Umbilical cord (tissue), 2 donors: ENCODE data around the gene OR10H4. TPM values are rescaled to one million over a fixed set of nuclear protein-coding genes. Genes with fewer than 3 reads are reported as not detected.
"Not testable (repeated sequence)": the region's sequence is repeated elsewhere in the genome, so short reads cannot be mapped to it uniquely, and the experiment has no call there.

Experiments used
- DNase-seq: peaks from one replicate; pipeline ENCODE4 v3.0.0-alpha.2; 2015; ENCODE audit warnings: low spot score
- total RNA-seq: library from RNA; depleted of rRNA; stranded (reverse); fragments of >200 nt; gene quantifications from one replicate; pipeline ENCODE4 v1.2.3, GENCODE V29; 2014; ENCODE audit warnings: low replicate concordance; ENCODE audit not compliant: insufficient read depth

OR10H4 gene
- total RNA-seq, 1 donor from 2014 or later = 0.96 TPM

DNA sequence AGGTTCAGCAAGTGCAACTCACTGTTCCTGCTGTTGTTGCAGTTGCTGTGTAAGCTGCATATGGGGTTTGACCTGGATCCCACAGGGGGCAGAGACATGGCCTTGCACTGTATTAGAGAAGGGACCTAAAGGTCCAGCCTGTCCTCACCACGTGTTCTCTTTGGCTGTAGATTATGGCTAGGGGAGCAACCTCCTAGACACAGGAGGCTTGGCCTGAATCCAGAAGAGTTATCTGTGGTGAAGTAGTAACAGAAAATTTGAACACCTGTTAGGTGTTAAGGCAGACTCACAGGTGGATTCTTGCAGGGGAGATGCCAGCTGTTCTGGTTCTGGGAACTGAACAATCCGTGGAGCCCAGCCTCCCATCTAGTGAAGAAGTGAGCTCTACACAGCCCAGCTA, 11.0 kb upstream of the OR10H4 start:
- no peak for DNase-seq

DNA sequence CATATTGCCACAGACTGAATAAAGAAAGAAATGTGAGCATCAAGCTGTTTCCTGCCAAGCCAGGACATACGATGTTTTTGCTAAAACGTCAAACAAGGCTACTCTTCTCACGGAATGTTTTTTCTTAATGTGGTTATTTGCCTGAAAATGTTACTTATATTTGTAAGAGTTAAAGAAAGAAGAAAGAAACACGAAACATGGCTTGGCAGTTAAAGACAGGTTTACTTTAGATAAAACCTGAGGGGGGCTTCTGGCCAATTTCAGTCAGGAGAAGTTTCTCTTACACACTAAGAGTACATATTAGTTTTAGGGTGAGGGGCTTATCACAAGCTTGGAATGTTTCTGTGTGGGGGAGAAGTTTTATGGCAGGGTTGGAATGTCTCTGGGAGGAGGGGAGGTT, 4.4 kb upstream of the OR10H4 start:
- DNase-seq = no peak

DNA sequence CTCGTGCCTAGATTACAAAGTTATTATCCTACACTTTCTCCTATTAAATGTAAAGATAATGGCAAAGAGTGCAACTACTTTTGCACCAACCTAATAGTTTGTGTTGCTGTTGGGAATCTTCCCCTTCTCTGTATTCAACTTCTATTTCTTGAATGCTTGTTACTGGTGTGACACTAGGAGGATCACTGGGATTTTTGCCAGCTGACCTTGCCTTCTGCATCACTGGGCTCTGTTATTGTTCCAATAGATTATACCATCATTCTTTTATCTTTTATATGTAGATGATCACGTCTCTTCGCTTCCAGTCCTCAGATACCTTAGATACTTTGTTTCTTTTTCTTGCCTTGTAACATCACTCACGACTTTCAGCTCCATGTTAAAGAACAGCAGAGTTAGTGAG, 3.5 kb upstream of the OR10H4 start:
- DNase-seq = no peak

DNA sequence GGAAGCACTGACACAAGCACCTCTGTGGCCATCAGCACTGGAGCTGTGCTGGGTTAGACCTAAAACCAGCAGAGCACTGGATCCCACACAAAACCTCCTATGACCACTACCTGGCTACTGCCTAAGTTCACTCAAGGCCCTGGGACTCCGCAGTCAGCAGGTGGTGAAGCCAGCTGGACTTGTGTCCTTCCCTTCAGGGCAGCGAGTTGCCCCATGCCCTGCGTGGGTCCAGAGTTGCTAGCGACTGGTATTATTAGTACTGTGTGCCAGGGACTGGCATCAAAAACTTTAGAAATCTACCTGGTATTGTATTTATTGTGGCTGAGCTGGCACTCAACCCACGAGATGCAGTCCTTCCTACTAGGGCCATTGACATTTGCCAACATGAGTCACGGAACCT, 6.0 kb downstream of the OR10H4 start:
- DNase-seq = no peak

DNA sequence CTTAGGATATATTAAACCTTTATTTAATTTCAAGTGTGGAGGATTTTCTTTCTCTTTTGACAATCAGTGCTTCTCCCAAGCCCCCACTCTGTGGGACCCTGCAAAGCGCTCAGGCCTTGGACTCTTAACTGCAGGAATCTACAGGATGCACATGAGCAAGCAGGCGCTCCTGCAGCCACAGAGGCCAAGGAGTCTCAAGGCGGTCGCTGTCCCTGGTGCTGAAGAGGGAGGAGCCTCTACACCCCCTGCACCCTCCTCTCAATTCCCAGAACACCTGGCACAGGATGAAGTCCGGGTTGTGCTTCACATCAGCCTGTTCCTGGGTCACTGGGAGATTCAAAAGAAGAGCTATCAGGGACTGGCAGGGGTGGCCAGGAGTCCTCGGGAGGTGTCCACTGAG, 13.5 kb downstream of the OR10H4 start:
- DNase-seq = no peak

DNA sequence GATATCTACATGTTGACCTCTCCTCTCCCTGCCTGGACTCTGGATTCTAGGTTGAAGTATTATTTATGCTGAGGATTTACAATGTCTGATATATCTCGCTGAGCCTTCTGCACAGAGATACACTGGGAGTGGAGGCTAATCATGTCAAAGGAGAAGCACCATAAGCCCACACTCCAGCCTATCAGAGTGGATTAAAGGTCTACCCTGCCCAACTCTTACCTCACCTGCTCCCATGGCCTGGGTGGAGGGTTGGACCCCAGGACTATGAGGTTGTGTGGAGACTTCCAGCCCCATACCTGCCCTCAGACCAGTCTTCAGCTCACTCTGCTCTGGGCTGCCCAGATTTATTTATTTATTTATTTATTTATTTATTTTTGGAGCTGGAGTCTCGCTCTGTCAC, 15.4 kb downstream of the OR10H4 start:
- no peak for DNase-seq

DNA sequence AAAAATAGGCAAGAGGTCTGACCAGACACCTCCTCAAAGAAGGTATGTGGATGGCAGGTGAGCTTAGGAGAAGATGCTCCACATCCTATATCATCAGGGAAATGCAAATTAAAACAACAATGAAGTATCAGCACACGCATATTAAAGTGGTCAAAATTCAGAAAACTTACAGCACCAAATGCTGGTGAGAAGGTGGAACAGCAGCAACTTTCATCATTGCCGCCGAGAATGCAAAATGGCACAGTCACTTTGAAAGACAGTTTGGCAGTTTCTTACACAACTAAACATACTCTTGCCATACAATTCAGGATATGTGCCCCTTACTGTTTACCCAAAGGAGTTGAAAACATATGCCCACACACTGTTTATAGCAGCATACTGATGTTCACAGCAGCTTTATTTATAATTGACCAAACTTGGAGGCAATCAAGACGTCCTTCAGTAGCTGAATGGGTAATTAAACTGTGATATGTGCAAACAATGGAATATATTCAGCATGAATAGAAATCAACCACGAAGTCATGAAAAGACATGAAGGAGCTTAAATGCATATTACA, 22.5 kb downstream of the OR10H4 start:
- no peak for DNase-seq

DNA sequence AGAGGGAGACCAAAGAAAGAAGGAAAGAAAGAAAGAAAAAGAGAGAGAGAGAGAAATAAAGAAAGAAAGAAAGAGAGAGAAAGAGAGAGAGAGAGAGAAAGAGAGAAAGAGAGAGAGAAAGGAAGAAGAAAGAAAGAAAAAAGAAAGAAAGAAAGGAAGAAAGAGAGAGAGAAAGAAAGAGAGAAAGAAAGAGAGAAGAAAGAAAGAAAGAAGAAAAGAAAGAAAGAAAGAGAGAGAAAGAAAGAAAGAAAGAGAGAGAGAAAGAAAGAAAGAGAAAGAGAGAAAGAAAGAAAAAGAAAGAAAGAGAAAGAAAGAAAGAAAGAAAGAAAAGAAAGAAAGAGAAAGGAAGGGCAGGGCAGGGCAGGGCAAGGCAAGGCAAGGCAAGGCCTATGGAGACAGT, 23.2 kb downstream of the OR10H4 start:
- DNase-seq = not testable (repeated sequence)

DNA sequence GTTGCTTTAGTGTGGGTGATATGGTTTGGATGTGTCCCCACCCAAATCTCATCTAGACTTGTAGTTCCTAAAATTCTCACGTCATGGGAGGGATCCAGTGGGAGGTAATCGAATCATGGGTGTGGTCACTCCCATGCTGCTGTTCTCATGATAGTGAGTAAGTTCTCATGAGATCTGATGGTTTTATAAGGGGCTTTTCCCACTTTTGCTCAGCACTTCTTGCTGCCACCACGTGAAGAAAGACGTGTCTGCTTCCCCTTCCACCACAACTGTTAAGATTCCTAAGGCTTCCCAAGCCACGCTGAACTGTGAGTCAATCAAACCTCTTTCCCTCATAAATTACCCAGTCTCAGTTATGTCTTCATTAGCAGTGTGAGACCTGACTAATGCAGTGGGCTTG, 26.0 kb downstream of the OR10H4 start:
- DNase-seq = no peak

DNA sequence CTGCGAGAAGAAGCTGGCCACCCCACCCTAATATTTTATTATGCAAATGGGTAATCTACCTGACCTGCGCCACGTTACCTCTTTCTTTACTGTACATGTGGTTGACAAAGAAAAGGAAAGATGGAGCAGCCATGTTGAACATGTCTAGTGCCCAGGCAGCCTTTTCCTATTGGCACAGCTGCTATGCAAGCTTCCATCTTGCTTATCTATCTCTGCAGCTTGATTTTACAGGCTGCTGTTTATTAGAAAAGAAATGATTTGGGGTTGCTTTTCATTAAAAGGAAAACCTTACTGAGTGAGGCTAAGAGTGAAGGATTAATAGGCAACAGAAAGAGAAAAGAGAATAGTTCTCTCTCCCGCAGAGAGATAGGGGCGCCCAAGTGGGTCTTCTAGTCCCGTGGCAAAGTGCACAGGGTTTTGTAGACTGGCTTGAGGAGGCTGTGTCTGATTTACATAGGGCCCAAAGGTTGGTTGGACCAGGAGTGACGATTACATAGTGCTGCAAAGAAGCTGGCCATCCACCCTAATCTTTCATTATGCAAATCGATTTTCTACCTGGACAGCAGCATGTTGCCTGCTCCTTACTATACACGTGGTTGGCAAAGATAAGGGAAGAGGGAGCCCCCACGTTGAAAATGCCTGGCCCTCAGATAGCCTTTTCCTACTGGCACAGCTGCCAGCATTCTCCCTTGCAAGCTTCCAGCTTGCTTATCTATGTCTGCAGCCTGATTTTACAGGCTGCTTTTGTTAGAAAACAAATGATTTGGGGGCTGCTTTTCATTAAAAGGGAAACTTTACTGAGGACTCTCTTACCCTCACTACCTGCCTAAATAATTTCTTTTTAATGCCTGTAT, 28.3 kb downstream of the OR10H4 start:
- DNase-seq = no peak

DNA sequence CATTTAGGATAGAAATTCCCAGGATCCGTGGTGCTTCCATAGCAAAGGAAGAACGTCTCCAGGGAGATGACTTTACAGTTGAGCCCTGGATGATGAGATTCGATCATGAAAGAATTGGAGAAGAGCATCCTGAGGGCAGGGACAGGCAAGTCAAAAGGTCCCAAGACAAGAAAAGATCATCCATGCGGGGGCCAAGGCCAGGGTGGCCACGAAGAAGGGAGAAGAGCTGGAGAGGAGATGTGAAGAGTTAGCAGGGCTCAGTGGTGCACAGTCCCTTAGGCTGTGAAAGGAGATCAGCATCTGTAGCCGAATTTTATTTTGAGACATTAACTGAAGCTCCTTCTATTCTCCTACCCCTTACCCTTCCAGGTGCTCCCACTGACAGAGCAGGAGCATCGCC, 28.9 kb downstream of the OR10H4 start:
- no peak for DNase-seq

DNA sequence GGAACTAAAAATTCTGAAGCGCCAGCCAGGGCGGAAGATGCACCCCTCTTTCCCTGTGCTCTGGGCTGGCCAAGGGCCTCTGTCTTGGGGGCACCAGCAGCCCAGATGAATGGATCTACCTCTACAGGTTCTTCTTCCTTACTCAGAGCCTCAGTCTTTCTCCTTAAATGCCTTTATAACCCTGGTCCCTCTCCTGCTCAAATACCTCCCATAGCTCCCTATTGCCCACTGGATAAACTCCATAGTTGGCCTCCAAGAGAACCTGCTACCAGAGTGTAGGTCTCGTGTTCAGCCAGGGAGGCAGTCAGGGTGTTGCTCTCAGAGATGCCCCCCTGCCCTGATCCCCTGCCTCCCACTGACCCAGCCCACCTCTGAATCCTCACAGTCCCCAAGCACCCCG, 30.5 kb downstream of the OR10H4 start:
- DNase-seq = no peak

DNA sequence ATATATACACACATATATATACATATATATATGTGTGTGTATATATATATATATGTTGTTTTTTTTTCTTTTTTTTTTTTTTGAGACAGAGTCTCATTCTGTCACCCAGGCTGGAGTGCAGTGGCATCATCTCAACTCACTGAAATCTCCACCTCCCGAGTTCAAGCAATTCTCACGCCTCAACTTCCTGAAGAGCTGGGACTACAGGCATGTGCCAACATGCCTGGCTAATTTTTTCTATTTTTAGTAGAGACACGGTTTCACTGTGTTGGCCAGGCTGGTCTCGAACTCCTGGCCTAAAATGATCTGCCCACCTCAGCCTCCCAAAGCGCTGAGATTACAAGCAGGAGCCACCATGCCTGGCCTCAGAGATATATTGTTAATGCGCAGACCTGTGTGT, 37.0 kb downstream of the OR10H4 start:
- not testable (repeated sequence) for DNase-seq

DNA sequence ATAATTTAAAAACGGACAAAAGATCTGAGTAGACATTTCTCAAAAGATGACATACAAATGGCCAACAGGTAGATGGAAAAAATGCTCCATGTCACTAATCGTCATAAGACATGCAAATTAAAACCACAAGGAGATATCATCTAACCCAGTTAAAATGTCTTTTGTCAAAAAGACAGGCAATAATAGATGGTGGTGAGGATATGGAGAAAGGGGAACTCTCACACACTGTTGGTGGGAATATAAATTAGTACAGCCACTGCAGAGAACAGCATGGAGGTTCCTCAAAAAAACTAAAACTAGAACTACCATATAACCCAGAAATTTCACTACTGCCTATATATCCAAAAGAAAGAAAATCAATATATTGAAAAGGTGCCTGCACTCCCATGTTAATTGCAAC, 37.9 kb downstream of the OR10H4 start:
- no peak for DNase-seq

DNA sequence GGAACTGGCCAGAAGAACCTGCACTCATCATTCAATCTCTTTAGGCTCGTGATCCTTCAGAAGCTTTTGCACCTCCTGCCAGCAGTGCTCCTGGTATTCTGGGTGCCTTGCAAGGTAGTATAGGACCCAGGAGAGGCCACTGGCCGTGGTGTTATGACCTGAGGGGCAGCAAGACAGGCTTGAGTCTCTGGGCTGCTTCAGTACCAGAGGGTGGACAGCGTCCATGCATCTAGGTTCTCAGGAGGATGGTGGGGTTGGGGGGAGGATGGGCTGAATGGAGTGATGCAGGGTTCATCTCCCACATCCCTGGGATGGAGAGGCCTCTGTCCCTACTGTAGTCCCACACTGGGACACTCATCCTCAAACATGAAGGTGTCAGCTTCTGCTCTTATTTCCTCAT, 41.1 kb downstream of the OR10H4 start:
- no peak for DNase-seq

DNA sequence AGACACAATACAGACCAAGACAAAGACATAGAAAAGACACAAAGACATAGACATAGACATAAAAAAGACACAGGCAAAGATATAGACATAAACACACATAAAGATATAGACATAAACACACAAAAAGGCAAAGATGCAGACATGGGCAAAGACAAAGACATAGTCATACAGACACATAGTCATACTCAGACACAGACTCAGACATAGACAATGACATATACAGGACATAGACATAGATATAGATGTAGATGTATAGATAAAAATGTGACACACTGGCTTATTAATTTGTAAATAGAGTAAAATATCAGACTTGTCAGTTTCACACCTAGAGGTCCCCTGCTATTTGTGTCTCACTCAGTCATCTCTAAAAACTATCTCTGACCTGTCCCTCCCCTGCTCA, 42.8 kb downstream of the OR10H4 start:
- no peak for DNase-seq

DNA sequence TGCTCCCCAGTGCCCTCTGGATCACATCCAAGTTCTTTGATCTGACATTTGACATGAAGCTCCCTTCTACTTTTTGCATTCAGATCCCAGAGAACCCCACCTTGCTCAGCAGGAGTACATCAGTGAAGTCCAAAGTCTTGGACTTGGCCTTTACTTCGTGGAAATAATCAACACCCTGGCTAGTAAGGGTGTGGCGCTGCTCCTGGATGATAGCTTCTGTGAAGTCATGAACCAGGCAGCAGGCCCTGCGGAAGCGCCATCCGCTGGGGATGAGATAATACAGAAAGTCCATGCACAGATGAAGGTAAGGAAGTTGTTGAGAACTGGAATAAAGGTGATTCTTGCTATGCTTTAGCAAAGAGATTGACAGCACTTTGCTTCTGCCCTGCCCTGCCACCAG, 43.2 kb downstream of the OR10H4 start:
- DNase-seq = no peak

DNA sequence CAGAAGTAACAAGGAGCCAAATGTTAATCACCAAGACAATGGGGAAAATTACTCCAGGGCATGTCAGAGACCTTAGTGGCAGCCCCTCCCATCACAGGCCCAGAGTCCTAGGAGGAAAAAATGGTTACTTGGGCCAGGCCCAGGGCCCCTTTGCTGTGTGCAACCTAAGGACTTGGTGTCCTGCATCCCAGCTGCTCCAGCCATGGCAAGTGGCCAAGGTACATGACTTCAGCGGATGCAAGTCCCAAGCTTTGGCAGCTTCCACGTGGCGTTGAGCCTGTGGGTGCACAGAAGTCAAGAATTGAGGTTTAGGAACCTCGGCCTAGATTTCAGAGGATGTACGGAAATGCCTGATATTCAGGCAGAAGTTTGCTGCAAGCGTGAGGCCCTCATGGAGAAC, 46.7 kb downstream of the OR10H4 start:
- DNase-seq = no peak

DNA sequence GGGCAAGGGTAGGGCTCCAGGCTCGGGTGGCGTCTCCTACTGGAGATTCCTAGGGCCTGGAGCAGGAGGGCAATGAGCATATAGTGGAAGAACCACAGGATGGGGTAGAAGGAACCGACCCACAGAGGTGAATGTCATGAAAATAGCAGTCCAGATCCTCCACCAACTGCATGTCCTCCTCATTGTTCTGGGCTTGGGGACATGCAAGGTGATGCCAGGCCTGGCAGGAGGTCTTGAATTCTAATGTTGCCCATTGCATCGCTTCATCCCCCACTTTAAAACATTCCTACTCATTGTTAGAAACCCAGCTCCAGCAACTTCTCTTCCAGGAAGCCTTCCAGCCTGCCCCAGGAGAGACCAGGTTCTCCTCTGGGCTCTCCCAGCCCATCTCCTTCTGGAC, 49.4 kb downstream of the OR10H4 start:
- DNase-seq = no peak
